ENCODE results near the gene CNTNAP2. TPM values are rescaled to one million over a fixed set of nuclear protein-coding genes. Genes with fewer than 3 reads are reported as not detected.

Gene CNTNAP2
- total and polyA plus RNA-seq, 3 experiments from 2014 or later: not detected

DNA sequence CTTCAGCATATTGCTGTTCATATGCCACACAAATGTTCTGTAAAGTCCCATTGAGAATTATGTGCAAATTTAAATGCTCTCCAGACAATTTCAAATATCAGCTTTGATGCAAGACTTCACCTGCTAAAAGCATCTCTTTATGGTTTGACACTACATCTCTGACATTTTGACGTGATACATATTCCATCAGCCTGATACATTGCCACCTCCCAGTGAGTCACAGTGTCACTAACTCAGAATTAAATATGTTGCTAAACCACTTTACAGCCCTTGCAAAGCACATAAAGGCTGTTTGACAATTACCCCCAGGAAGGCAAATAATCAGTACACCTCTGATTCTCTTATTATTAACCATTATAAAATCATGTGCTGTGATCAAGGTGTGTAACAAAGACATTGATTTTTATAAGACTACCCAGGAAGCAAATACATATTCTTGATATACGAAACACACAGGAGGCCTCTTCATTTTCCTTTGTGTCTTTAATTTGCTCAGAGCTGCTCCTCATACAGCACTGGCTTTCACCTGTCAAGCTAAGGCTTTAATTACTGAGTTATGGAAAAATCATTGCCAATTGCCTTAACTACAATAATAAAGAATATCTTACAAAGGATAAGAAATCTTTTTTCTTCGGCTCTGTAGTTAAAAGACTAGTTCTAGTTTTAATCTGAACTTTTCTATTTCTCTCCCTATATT is 1926.5 kb downstream of the CNTNAP2 start:
- H3K27me3 Mint-ChIP-seq: peaks cover 0 to 2% of the 10 kb centered on the region in 2 donors
- ChIA-PET CTCF (no interaction called here), POLR2A (no interaction called here)
- H3K9me3 Mint-ChIP-seq: peaks cover 0 to 7% (median 2%) of the 10 kb centered on the region in 5 donors
- Histone ChIP-seq H3K36me3 (ENCODE audit: insufficient read depth, low read length) (no peaks in the 10 kb centered on the region), H3K9me3 (ENCODE audit: low read length) (no peaks in the 10 kb centered on the region), H3K27me3 (ENCODE audit: insufficient read depth, low read length, poor library complexity, severe bottlenecking) (no peaks in the 10 kb centered on the region), H3K4me3 (ENCODE audit: low read length) (no peak overlapping the region), H3K27ac (ENCODE audit: low read depth, low read length) (no peak overlapping the region), H3K4me1 (ENCODE audit: insufficient read depth, low read length) (no peaks in the 10 kb centered on the region)
- H3K36me3 Mint-ChIP-seq: no peaks in the 10 kb centered on the region
- no peak overlapping the region for H3K4me3 Mint-ChIP-seq
- H3K27ac Mint-ChIP-seq: no peak overlapping the region
- DNase-seq: no peak
- no peaks in the 10 kb centered on the region for H3K4me1 Mint-ChIP-seq

DNA sequence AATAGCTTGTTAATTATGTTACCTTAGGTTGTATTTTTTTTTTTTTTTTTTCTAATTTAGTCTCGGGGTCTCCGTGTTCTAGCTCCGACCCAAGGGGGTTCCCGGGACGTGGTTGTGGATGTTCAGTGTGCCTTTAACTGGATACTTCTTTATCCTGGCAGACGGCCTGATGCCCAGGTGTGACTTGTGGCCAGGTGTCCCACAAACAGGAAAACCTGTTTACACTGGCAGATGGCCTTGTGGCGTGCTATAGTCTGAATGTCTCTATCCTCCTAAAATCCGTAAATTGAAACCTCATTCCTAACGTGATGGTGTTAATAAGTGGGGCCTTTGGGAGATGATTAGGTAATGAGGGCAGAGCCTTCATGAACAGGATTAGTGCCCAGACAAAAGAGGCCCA is 1927.6 kb downstream of the CNTNAP2 start:
- Mint-ChIP-seq H3K27ac (no peak overlapping the region), H3K4me1 (no peaks in the 10 kb centered on the region), H3K27me3 (peaks cover 0 to 2% of the 10 kb centered on the region in 2 donors), H3K4me3 (no peak overlapping the region), H3K9me3 (peaks cover 0 to 5% (median 2%) of the 10 kb centered on the region in 5 donors), H3K36me3 (no peaks in the 10 kb centered on the region)
- Histone ChIP-seq H3K27me3 (ENCODE audit: insufficient read depth, low read length, poor library complexity, severe bottlenecking) (no peaks in the 10 kb centered on the region), H3K9me3 (ENCODE audit: low read length) (no peaks in the 10 kb centered on the region), H3K4me3 (ENCODE audit: low read length) (no peak overlapping the region), H3K27ac (ENCODE audit: low read depth, low read length) (no peak overlapping the region), H3K4me1 (ENCODE audit: insufficient read depth, low read length) (no peaks in the 10 kb centered on the region), H3K36me3 (ENCODE audit: insufficient read depth, low read length) (no peaks in the 10 kb centered on the region)
- POLR2A ChIA-PET: no interaction called here
- CTCF ChIA-PET: no interaction called here
- DNase-seq: no peak

GRCh38 chr7:148045521-148045920 is 1928.9 kb downstream of the CNTNAP2 start:
- DNase-seq: no peak
- no peak overlapping the region for H3K27ac Mint-ChIP-seq
- POLR2A ChIA-PET: no interaction called here

GRCh38 chr7:148049068-148049467 is 1932.5 kb downstream of the CNTNAP2 start:
- Mint-ChIP-seq H3K27me3 (peaks cover 0 to 2% of the 10 kb centered on the region in 2 donors), H3K4me1 (no peaks in the 10 kb centered on the region), H3K4me3 (no peak overlapping the region), H3K9me3 (peaks cover 0 to 4% (median 0%) of the 10 kb centered on the region in 5 donors), H3K27ac (no peak overlapping the region), H3K36me3 (no peaks in the 10 kb centered on the region)
- DNase-seq: no peak
- Histone ChIP-seq H3K4me3 (ENCODE audit: low read length) (no peak overlapping the region), H3K9me3 (ENCODE audit: low read length) (no peaks in the 10 kb centered on the region), H3K36me3 (ENCODE audit: insufficient read depth, low read length) (no peaks in the 10 kb centered on the region), H3K4me1 (ENCODE audit: insufficient read depth, low read length) (no peaks in the 10 kb centered on the region), H3K27ac (ENCODE audit: low read depth, low read length) (no peak overlapping the region), H3K27me3 (ENCODE audit: insufficient read depth, low read length, poor library complexity, severe bottlenecking) (no peaks in the 10 kb centered on the region)
- ChIA-PET CTCF (no interaction called here), POLR2A (no interaction called here)

More at GRCh38 chr7:148045521-148045920, 1928.9 kb downstream of the CNTNAP2 start:
- no peaks in the 10 kb centered on the region for H3K9me3 ChIP-seq (ENCODE audit: low read length)
- no peaks in the 10 kb centered on the region for H3K36me3 Mint-ChIP-seq
- no peak overlapping the region for H3K4me3 Mint-ChIP-seq
- CTCF ChIA-PET: no interaction called here
- H3K4me1 ChIP-seq (ENCODE audit: insufficient read depth, low read length): no peaks in the 10 kb centered on the region
- H3K9me3 Mint-ChIP-seq: peaks cover 0 to 5% (median 2%) of the 10 kb centered on the region in 5 donors
- no peaks in the 10 kb centered on the region for H3K27me3 ChIP-seq (ENCODE audit: insufficient read depth, low read length, poor library complexity, severe bottlenecking)
- no peaks in the 10 kb centered on the region for H3K36me3 ChIP-seq (ENCODE audit: insufficient read depth, low read length)
- no peak overlapping the region for H3K27ac ChIP-seq (ENCODE audit: low read depth, low read length)
- no peak overlapping the region for H3K4me3 ChIP-seq (ENCODE audit: low read length)
- H3K4me1 Mint-ChIP-seq: no peaks in the 10 kb centered on the region
- peaks cover 0 to 2% of the 10 kb centered on the region in 2 donors for H3K27me3 Mint-ChIP-seq

- no peaks in the 10 kb centered on the region for H3K4me1 Mint-ChIP-seq
- H3K4me3 ChIP-seq (ENCODE audit: low read length): no peak overlapping the region
- no peaks in the 10 kb centered on the region for H3K36me3 Mint-ChIP-seq
- no peaks in the 10 kb centered on the region for H3K36me3 ChIP-seq (ENCODE audit: insufficient read depth, low read length)
- no peaks in the 10 kb centered on the region for H3K4me1 ChIP-seq (ENCODE audit: insufficient read depth, low read length)
- H3K27ac ChIP-seq (ENCODE audit: low read depth, low read length): no peak overlapping the region
- no peaks in the 10 kb centered on the region for H3K27me3 Mint-ChIP-seq
- H3K9me3 ChIP-seq (ENCODE audit: low read length): no peaks in the 10 kb centered on the region
- no peak overlapping the region for H3K4me3 Mint-ChIP-seq
- peaks cover 0 to 4% (median 0%) of the 10 kb centered on the region in 5 donors for H3K9me3 Mint-ChIP-seq
- POLR2A ChIA-PET: no interaction called here
- CTCF ChIA-PET: no interaction called here
- H3K27me3 ChIP-seq (ENCODE audit: insufficient read depth, low read length, poor library complexity, severe bottlenecking): no peaks in the 10 kb centered on the region
- DNase-seq: no peak
- no peak overlapping the region for H3K27ac Mint-ChIP-seq
Measured at GRCh38 chr7:148050492-148051158, 1934.0 kb downstream of the CNTNAP2 start.

- Mint-ChIP-seq H3K4me3 (no peak overlapping the region), H3K27me3 (peaks cover 0 to 3% of the 10 kb centered on the region in 2 donors), H3K9me3 (peaks cover 0 to 2% (median 0%) of the 10 kb centered on the region in 5 donors), H3K4me1 (no peaks in the 10 kb centered on the region), H3K27ac (no peak overlapping the region), H3K36me3 (no peaks in the 10 kb centered on the region)
- POLR2A ChIA-PET: no interaction called here
- no peak overlapping the region for H3K4me3 ChIP-seq (ENCODE audit: low read length)
- CTCF ChIA-PET: no interaction called here
- no peaks in the 10 kb centered on the region for H3K4me1 ChIP-seq (ENCODE audit: insufficient read depth, low read length)
- H3K36me3 ChIP-seq (ENCODE audit: insufficient read depth, low read length): no peaks in the 10 kb centered on the region
- H3K27me3 ChIP-seq (ENCODE audit: insufficient read depth, low read length, poor library complexity, severe bottlenecking): no peaks in the 10 kb centered on the region
- H3K27ac ChIP-seq (ENCODE audit: low read depth, low read length): no peak overlapping the region
- DNase-seq: no peak
- no peaks in the 10 kb centered on the region for H3K9me3 ChIP-seq (ENCODE audit: low read length)
Measured at GRCh38 chr7:148056406-148056805, 1939.8 kb downstream of the CNTNAP2 start.

DNA sequence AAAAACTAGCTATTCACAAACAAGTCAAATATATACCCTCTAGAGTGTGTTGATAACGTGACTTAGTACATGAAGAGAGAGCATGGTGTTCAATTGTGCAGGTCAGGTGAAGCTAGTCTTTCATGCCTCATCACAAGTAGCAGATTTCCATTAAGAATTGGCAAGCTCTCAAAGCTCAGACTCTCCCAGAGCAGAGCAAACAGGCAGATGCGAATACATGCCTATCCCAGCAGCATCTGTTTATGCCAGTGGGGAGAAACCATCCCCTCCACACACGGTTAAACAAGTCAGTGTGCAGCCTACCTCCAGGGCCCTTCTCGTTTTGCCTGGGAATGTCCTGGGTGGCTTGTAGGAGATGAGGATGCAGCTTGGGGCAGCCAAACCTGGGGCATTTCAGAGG is 1941.5 kb downstream of the CNTNAP2 start:
- H3K9me3 ChIP-seq (ENCODE audit: low read length): no peaks in the 10 kb centered on the region
- Mint-ChIP-seq H3K9me3 (peaks cover 0 to 2% (median 0%) of the 10 kb centered on the region in 5 donors), H3K27me3 (peaks cover 0 to 3% of the 10 kb centered on the region in 2 donors), H3K27ac (peak overlapping the region in 1 of 8 donors; percentile 33), H3K4me3 (no peak overlapping the region), H3K4me1 (no peaks in the 10 kb centered on the region), H3K36me3 (no peaks in the 10 kb centered on the region)
- H3K36me3 ChIP-seq (ENCODE audit: insufficient read depth, low read length): no peaks in the 10 kb centered on the region
- no peak for DNase-seq
- H3K27ac ChIP-seq (ENCODE audit: low read depth, low read length): no peak overlapping the region
- CTCF ChIA-PET: no interaction called here
- POLR2A ChIA-PET: no interaction called here
- no peak overlapping the region for H3K4me3 ChIP-seq (ENCODE audit: low read length)
- no peaks in the 10 kb centered on the region for H3K27me3 ChIP-seq (ENCODE audit: insufficient read depth, low read length, poor library complexity, severe bottlenecking)
- H3K4me1 ChIP-seq (ENCODE audit: insufficient read depth, low read length): no peaks in the 10 kb centered on the region

DNA sequence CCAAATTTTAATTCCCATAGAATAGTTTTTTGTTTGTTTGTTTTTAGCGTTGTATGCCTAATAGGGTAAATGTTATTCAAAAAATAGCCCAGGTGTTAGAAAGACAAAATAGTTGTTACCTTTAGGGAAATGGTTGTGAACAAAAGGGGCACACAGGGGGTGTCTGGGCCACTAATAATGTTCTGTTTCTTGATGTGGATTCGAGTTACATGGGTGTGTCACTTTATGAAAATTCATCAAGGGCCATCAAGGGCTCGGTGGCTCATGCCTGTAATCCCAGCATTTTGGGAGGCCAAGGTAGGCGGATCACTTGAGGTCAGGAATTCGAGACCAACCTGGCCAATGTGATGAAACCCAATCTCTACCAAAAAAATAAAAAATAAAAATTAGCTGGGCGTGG is 1942.2 kb downstream of the CNTNAP2 start:
- no peak for DNase-seq
- H3K27me3 ChIP-seq (ENCODE audit: insufficient read depth, low read length, poor library complexity, severe bottlenecking): no peaks in the 10 kb centered on the region
- H3K27ac Mint-ChIP-seq: peak overlapping the region in 1 of 8 donors; percentile 33
- H3K9me3 ChIP-seq (ENCODE audit: low read length): no peaks in the 10 kb centered on the region
- no peak overlapping the region for H3K4me3 Mint-ChIP-seq
- no peaks in the 10 kb centered on the region for H3K4me1 Mint-ChIP-seq
- no peak overlapping the region for H3K4me3 ChIP-seq (ENCODE audit: low read length)
- peaks cover 0 to 2% (median 0%) of the 10 kb centered on the region in 5 donors for H3K9me3 Mint-ChIP-seq
- ChIA-PET CTCF (no interaction called here), POLR2A (no interaction called here)
- peaks cover 0 to 3% of the 10 kb centered on the region in 2 donors for H3K27me3 Mint-ChIP-seq
- H3K36me3 ChIP-seq (ENCODE audit: insufficient read depth, low read length): no peaks in the 10 kb centered on the region
- H3K4me1 ChIP-seq (ENCODE audit: insufficient read depth, low read length): no peaks in the 10 kb centered on the region
- H3K27ac ChIP-seq (ENCODE audit: low read depth, low read length): no peak overlapping the region
- no peaks in the 10 kb centered on the region for H3K36me3 Mint-ChIP-seq

Data from CD8-positive, alpha-beta memory T cell (primary cell).